H1 (cell line): ENCODE results near the gene RPA3. TPM values are rescaled to one million over a fixed set of nuclear protein-coding genes. Genes with fewer than 3 reads are reported as not detected.

ENCODE experiments used
- CTBP2 ChIP-seq: IDR thresholded peaks from 2 replicates; pipeline ENCODE4 v1.7.0; 2011; ENCODE audit warnings: borderline replicate concordance, mild to moderate bottlenecking, moderate library complexity, mixed read lengths, low read length; ENCODE audit not compliant: insufficient read depth, insufficient read length
- polyA plus RNA-seq, 7 experiments: library from polyadenylated mRNA; depleted of rRNA in 3 of 7; stranded (reverse) in 5 of 7; unstranded in 2 of 7; fragments of >200 nt in 5 of 7; fragments of 200-250 nt in 2 of 7; gene quantifications; 1 replicate in 5 of 7; 2 replicates in 1 of 7; 4 replicates in 1 of 7; pipeline versions ENCODE4 v1.2.1 to v1.2.3, GENCODE V29; 2011 to 2013; ENCODE audit warnings: missing spikeins in 2 of 7, mixed read lengths in 2 of 7
- total RNA-seq: library from RNA; stranded (reverse); fragmentation: NEBNext Ultra II Directional; extraction: Animal tissue kit (Norgen Biotek cat#: 25700); gene quantifications from 2 replicates; pipeline ENCODE4 v1.2.1, GENCODE V29; 2021
- TF ChIP-seq, protein P1 (sequence below): fragments of 300-600 bp; sonication (generic); IDR thresholded peaks from 2 replicates; pipeline ENCODE4 v1.7.1; 2012; ENCODE audit warnings: low read length, moderate library complexity, mild to moderate bottlenecking, inconsistent platforms; ENCODE audit not compliant: insufficient replicate concordance

The RPA3 gene
- total and polyA plus RNA-seq, 2 of the 8 experiments (the other 6 are each of a cell fraction or from before 2014, with no cell fraction given), result 60.2 to 105 TPM

DNA sequence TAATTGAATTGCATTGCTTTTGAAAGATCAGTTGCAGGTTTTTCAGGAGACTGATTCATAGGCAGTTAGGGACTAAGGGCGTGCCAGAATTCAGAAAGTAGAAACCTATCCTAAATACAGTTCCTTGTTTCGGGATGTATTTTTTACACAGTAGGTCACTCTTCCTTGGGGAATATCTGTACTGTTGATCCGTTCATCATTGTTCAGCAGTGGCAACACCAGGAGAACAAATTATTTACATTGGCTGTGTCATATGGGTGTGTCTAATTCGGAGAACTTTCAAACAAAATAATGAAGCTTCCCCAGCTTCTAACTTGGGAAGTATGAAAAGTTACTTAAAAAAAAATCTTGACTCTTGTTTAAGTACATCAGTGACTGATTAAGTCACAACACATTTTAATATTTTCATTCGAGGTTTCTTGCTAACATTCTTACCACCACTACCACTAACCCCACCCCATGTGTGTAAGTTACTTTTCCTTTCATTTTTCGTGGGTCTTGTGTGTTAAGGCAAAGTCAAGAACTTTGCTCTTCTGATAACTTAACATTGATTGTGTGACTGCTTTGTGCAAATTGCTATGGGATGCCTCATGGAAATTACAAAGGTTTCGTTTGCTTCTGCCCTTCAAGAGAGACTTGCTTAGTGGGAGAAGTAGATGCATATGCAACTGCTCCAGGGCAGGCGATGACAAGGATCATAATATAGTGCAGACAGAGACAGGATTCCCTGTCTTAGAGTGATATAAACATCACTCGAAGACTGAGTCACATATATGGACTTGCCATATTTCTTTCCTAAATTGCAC lies 43.8 kb upstream of the RPA3 start (continued):
- TF ChIP-seq, protein P1, sequence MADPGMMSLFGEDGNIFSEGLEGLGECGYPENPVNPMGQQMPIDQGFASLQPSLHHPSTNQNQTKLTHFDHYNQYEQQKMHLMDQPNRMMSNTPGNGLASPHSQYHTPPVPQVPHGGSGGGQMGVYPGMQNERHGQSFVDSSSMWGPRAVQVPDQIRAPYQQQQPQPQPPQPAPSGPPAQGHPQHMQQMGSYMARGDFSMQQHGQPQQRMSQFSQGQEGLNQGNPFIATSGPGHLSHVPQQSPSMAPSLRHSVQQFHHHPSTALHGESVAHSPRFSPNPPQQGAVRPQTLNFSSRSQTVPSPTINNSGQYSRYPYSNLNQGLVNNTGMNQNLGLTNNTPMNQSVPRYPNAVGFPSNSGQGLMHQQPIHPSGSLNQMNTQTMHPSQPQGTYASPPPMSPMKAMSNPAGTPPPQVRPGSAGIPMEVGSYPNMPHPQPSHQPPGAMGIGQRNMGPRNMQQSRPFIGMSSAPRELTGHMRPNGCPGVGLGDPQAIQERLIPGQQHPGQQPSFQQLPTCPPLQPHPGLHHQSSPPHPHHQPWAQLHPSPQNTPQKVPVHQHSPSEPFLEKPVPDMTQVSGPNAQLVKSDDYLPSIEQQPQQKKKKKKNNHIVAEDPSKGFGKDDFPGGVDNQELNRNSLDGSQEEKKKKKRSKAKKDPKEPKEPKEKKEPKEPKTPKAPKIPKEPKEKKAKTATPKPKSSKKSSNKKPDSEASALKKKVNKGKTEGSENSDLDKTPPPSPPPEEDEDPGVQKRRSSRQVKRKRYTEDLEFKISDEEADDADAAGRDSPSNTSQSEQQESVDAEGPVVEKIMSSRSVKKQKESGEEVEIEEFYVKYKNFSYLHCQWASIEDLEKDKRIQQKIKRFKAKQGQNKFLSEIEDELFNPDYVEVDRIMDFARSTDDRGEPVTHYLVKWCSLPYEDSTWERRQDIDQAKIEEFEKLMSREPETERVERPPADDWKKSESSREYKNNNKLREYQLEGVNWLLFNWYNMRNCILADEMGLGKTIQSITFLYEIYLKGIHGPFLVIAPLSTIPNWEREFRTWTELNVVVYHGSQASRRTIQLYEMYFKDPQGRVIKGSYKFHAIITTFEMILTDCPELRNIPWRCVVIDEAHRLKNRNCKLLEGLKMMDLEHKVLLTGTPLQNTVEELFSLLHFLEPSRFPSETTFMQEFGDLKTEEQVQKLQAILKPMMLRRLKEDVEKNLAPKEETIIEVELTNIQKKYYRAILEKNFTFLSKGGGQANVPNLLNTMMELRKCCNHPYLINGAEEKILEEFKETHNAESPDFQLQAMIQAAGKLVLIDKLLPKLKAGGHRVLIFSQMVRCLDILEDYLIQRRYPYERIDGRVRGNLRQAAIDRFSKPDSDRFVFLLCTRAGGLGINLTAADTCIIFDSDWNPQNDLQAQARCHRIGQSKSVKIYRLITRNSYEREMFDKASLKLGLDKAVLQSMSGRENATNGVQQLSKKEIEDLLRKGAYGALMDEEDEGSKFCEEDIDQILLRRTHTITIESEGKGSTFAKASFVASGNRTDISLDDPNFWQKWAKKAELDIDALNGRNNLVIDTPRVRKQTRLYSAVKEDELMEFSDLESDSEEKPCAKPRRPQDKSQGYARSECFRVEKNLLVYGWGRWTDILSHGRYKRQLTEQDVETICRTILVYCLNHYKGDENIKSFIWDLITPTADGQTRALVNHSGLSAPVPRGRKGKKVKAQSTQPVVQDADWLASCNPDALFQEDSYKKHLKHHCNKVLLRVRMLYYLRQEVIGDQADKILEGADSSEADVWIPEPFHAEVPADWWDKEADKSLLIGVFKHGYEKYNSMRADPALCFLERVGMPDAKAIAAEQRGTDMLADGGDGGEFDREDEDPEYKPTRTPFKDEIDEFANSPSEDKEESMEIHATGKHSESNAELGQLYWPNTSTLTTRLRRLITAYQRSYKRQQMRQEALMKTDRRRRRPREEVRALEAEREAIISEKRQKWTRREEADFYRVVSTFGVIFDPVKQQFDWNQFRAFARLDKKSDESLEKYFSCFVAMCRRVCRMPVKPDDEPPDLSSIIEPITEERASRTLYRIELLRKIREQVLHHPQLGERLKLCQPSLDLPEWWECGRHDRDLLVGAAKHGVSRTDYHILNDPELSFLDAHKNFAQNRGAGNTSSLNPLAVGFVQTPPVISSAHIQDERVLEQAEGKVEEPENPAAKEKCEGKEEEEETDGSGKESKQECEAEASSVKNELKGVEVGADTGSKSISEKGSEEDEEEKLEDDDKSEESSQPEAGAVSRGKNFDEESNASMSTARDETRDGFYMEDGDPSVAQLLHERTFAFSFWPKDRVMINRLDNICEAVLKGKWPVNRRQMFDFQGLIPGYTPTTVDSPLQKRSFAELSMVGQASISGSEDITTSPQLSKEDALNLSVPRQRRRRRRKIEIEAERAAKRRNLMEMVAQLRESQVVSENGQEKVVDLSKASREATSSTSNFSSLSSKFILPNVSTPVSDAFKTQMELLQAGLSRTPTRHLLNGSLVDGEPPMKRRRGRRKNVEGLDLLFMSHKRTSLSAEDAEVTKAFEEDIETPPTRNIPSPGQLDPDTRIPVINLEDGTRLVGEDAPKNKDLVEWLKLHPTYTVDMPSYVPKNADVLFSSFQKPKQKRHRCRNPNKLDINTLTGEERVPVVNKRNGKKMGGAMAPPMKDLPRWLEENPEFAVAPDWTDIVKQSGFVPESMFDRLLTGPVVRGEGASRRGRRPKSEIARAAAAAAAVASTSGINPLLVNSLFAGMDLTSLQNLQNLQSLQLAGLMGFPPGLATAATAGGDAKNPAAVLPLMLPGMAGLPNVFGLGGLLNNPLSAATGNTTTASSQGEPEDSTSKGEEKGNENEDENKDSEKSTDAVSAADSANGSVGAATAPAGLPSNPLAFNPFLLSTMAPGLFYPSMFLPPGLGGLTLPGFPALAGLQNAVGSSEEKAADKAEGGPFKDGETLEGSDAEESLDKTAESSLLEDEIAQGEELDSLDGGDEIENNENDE, result no peak
- no peak for TF ChIP-seq CTBP2
